ENCODE results near the gene WAC.

WAC gene

GRCh38 chr10:28669227-28670173, 136.6 kb downstream of the WAC start:
- no peak for DNase-seq (ENCODE audit: low read depth)
